RWPE2 (cell line): ENCODE data around the gene ELAVL3.
"Not testable (repeated sequence)": the region's sequence is repeated elsewhere in the genome, so short reads cannot be mapped to it uniquely, and the experiment has no call there.

ENCODE experiments used
- ATAC-seq: fragments of 200-7000 bp; cut with Tn5 transposase; 3 replicates; pipeline ENCODE4 v1.9.1; 2021; ENCODE audit warnings: low read depth
- DNase-seq: peaks from one replicate; pipeline ENCODE4 v3.0.0-alpha.2; 2020; ENCODE audit warnings: low spot score
- H3K27ac ChIP-seq: fragments of 450-650 bp; 2 replicates; pipeline ENCODE4 v1.5.1; 2017; ENCODE audit warnings: mild to moderate bottlenecking; ENCODE audit not compliant: poor library complexity, severe bottlenecking
- H3K27me3 ChIP-seq: fragments of 250-450 bp; sonication (Bioruptor Pico); 2 replicates; pipeline ENCODE4 v1.5.1; 2021; ENCODE audit warnings: mild to moderate bottlenecking, moderate library complexity; ENCODE audit not compliant: insufficient read depth, poor library complexity, severe bottlenecking
- H3K36me3 ChIP-seq: fragments of 250-450 bp; sonication (Bioruptor Pico); 2 replicates; pipeline ENCODE4 v1.5.1; 2020; ENCODE audit warnings: low read depth, mild to moderate bottlenecking, moderate library complexity
- H3K4me1 ChIP-seq: fragments of 250-450 bp; sonication (Bioruptor Pico); 2 replicates; pipeline ENCODE4 v1.5.1; 2021; ENCODE audit warnings: mild to moderate bottlenecking, moderate library complexity; ENCODE audit not compliant: insufficient read depth, poor library complexity, severe bottlenecking
- H3K4me3 ChIP-seq: fragments of 250-450 bp; sonication (Bioruptor Pico); 2 replicates; pipeline ENCODE4 v1.5.1; 2021; ENCODE audit warnings: mild to moderate bottlenecking, moderate library complexity; ENCODE audit not compliant: severe bottlenecking
- H3K9me3 ChIP-seq: fragments of 250-450 bp; sonication (Bioruptor Pico); 2 replicates; pipeline ENCODE4 v1.5.1; 2021; ENCODE audit warnings: mild to moderate bottlenecking, moderate library complexity; ENCODE audit not compliant: severe bottlenecking
- CTCF ChIP-seq: fragments of 450-650 bp; IDR thresholded peaks from one replicate; pipeline ENCODE4 v1.5.1; 2017; ENCODE audit warnings: mild to moderate bottlenecking, moderate library complexity; ENCODE audit not compliant: poor library complexity, severe bottlenecking

ELAVL3 gene

GRCh38 chr19:11458236-11458900 is 22.5 kb downstream of the ELAVL3 start:
- no peak for ATAC-seq
- no peaks in the 10 kb centered on the region for H3K27me3 ChIP-seq
- TF ChIP-seq CTCF, result no peak

GRCh38 chr19:11457831-11458230 is 23.0 kb downstream of the ELAVL3 start:
- no peaks in the 10 kb centered on the region for H3K36me3 ChIP-seq
- ATAC-seq (no peak), DNase-seq (no peak)
- no peaks in the 10 kb centered on the region for H3K27me3 ChIP-seq
- no peaks in the 10 kb centered on the region for H3K9me3 ChIP-seq
- no peak overlapping the region for H3K27ac ChIP-seq
- no peak overlapping the region for H3K4me3 ChIP-seq
- TF ChIP-seq CTCF, result no peak
- H3K4me1 ChIP-seq, result no peaks in the 10 kb centered on the region

More at GRCh38 chr19:11458236-11458900, 22.5 kb downstream of the ELAVL3 start:
- no peaks in the 10 kb centered on the region for H3K4me1 ChIP-seq
- H3K36me3 ChIP-seq, result no peaks in the 10 kb centered on the region
- no peak for DNase-seq
- no peak overlapping the region for H3K4me3 ChIP-seq
- no peaks in the 10 kb centered on the region for H3K9me3 ChIP-seq
- H3K27ac ChIP-seq, result no peak overlapping the region

- Histone ChIP-seq H3K4me1 (no peaks in the 10 kb centered on the region), H3K27ac (no peak overlapping the region), H3K36me3 (no peaks in the 10 kb centered on the region), H3K4me3 (no peak overlapping the region), H3K27me3 (no peaks in the 10 kb centered on the region), H3K9me3 (no peaks in the 10 kb centered on the region)
- no peak for TF ChIP-seq CTCF
- ATAC-seq, result no peak
- no peak for DNase-seq
These were observed 23.7 kb downstream of the ELAVL3 start for GRCh38 chr19:11457115-11457514.

- no peak for ATAC-seq
- no peak overlapping the region for H3K4me3 ChIP-seq
- no peak for DNase-seq
- no peaks in the 10 kb centered on the region for H3K27me3 ChIP-seq
- no peaks in the 10 kb centered on the region for H3K4me1 ChIP-seq
- H3K36me3 ChIP-seq, result no peaks in the 10 kb centered on the region
- no peaks in the 10 kb centered on the region for H3K9me3 ChIP-seq
- TF ChIP-seq CTCF, result no peak
- H3K27ac ChIP-seq, result no peak overlapping the region
These were observed 24.2 kb downstream of the ELAVL3 start for GRCh38 chr19:11456659-11457058.

GRCh38 chr19:11455233-11455554 is 25.7 kb downstream of the ELAVL3 start:
- H3K36me3 ChIP-seq, ATAC-seq, H3K27ac ChIP-seq: not testable (repeated sequence)

More at GRCh38 chr19:11455233-11455554, 25.7 kb downstream of the ELAVL3 start:
- H3K9me3 ChIP-seq, DNase-seq, H3K4me1 ChIP-seq, H3K4me3 ChIP-seq, H3K27me3 ChIP-seq: not testable (repeated sequence)
